Subcutaneous adipose tissue (tissue), 4 donors: Measurements from ENCODE around the gene NME7. TPM values are rescaled to one million over a fixed set of nuclear protein-coding genes. Genes with fewer than 3 reads are reported as not detected.

Source experiments
- CTCF ChIP-seq: fragments of 450-650 bp; IDR thresholded peaks from one replicate; pipeline ENCODE4 v1.5.1; 2016; ENCODE audit warnings: low read depth, mild to moderate bottlenecking, control low read depth, antibody characterized with exemption, moderate library complexity
- total RNA-seq, 4 donors: library from RNA; depleted of rRNA; stranded (reverse); fragments of >200 nt; gene quantifications; one replicate each; pipeline ENCODE4 v1.1.0, GENCODE V29; 2016

The NME7 gene
- total RNA-seq, 4 donors from 2014 or later, result 10.5 to 14.2 (median 12.9) TPM

GRCh38 chr1:169196161-169196560, 171.4 kb downstream of the NME7 start:
- no peak for TF ChIP-seq CTCF

GRCh38 chr1:169193191-169193850, 174.3 kb downstream of the NME7 start:
- TF ChIP-seq CTCF, result no peak

- TF ChIP-seq CTCF, result no peak
These were observed 181.5 kb downstream of the NME7 start for GRCh38 chr1:169186106-169186505.

- TF ChIP-seq CTCF, result no peak
These were observed 182.8 kb downstream of the NME7 start for GRCh38 chr1:169184812-169185211.

- TF ChIP-seq CTCF, result no peak
These were observed 187.4 kb downstream of the NME7 start for GRCh38 chr1:169180174-169180573.

- no peak for TF ChIP-seq CTCF
These were observed 192.1 kb downstream of the NME7 start for GRCh38 chr1:169175461-169175860.

- TF ChIP-seq CTCF, result no peak
These were observed 204.5 kb downstream of the NME7 start for GRCh38 chr1:169163059-169163458.
